DOHH2 (cell line): Measurements from ENCODE around the gene HRK.

ENCODE experiments used
- H3F3A ChIP-seq: fragments of 200-600 bp; sonication (generic), shearing (Covaris generic); 2 replicates; pipeline ENCODE4 v1.6.0; 2016; ENCODE audit warnings: antibody characterized with exemption, mild to moderate bottlenecking; ENCODE audit not compliant: control insufficient read depth, insufficient read depth
- H3K27ac ChIP-seq: fragments of 200-600 bp; sonication (generic); 2 replicates; pipeline ENCODE4 v1.5.1; 2014; ENCODE audit warnings: low read depth, mild to moderate bottlenecking, low read length, moderate library complexity
- H3K27me3 ChIP-seq: fragments of 200-600 bp; sonication (generic); 2 replicates; pipeline ENCODE4 v1.6.1; 2014; ENCODE audit warnings: mild to moderate bottlenecking, low read length, mixed read lengths; ENCODE audit not compliant: control insufficient read depth
- H3K36me3 ChIP-seq: fragments of 200-600 bp; sonication (generic); 2 replicates; pipeline ENCODE4 v1.6.1; 2014; ENCODE audit warnings: mild to moderate bottlenecking, low read length, moderate library complexity, mixed read lengths; ENCODE audit not compliant: control insufficient read depth
- H3K4me1 ChIP-seq: fragments of 200-600 bp; sonication (generic); 2 replicates; pipeline ENCODE4 v1.6.1; 2014; ENCODE audit warnings: mild to moderate bottlenecking, low read length, mixed read lengths; ENCODE audit not compliant: control insufficient read depth
- H3K4me2 ChIP-seq: fragments of 200-600 bp; sonication (generic); 2 replicates; pipeline ENCODE4 v1.6.0; 2014; ENCODE audit warnings: mild to moderate bottlenecking, low read length, moderate library complexity
- H3K4me3 ChIP-seq: fragments of 200-600 bp; sonication (generic); 2 replicates; pipeline ENCODE4 v1.5.1; 2014; ENCODE audit warnings: mild to moderate bottlenecking, low read length, mixed read lengths
- H3K79me2 ChIP-seq: fragments of 200-600 bp; sonication (generic); 2 replicates; pipeline ENCODE4 v1.6.1; 2014; ENCODE audit warnings: mild to moderate bottlenecking, low read length, mixed read lengths; ENCODE audit not compliant: control insufficient read depth
- H3K9me2 ChIP-seq: fragments of 200-600 bp; sonication (generic); replicated peaks from 2 replicates; pipeline ENCODE4 v1.6.1; 2014; ENCODE audit warnings: mild to moderate bottlenecking, low read length, mixed read lengths; ENCODE audit not compliant: control insufficient read depth
- H3K9me3 ChIP-seq: fragments of 200-600 bp; sonication (generic); 2 replicates; pipeline ENCODE4 v1.6.1; 2014; ENCODE audit warnings: antibody characterized with exemption, low read length, mixed read lengths; ENCODE audit not compliant: control insufficient read depth, insufficient read depth
- H4K20me1 ChIP-seq: fragments of 200-600 bp; sonication (generic); 2 replicates; pipeline ENCODE4 v1.6.0; 2014; ENCODE audit warnings: low read depth, mild to moderate bottlenecking, antibody characterized with exemption, low read length, moderate library complexity; ENCODE audit not compliant: control insufficient read depth, insufficient read depth
- EZH2phosphoT487 ChIP-seq: fragments of 200-600 bp; sonication (generic); IDR thresholded peaks from 2 replicates; pipeline ENCODE4 v1.6.1; 2017; ENCODE audit warnings: borderline replicate concordance, mild to moderate bottlenecking, antibody characterized with exemption, low read length, moderate library complexity, mixed read lengths
- TF ChIP-seq, protein P1 (sequence below): fragments of 200-600 bp; sonication (generic); IDR thresholded peaks from one replicate; pipeline ENCODE4 v1.5.1; 2014; ENCODE audit warnings: antibody characterized with exemption, mild to moderate bottlenecking, low read depth, low read length; ENCODE audit not compliant: poor library complexity, severe bottlenecking

HRK gene

DNA sequence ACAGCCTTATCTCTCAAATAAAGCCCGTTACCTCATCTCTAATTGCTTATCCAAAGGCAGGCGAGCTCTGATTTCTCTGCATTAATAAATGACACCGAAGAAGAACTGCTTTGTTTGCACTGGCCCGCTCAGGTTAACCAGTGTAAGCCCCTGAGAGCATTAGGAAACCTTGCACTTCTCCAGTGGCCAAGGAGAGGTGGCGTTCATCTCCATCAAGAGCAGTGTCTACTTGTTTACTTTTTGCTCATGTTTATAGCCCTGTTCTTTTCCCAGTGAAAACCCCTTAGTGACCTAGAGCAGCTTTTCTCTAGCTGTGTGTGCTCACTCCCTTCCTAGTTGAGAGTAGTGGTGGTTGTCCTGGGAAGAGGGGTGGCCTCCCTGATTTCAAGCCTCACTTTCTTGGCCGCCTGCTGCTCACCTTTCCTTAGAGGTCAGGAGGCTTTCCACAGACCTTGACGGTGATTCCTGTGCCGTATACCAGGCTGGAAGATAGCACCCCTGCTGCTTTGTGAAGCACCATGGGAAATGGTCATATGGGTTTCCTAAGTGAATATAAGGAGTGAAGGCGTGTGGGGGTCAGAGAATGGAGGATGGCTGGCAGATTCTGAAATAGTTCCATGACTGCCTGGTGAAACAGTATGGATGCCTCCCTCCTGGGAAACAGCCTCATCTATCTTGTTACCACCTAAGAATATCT, 46.2 kb upstream of the HRK start:
- Histone ChIP-seq H4K20me1 (peaks cover 11% of the 10 kb centered on the region), H3K4me1 (peaks cover 35% of the 10 kb centered on the region), H3K27me3 (no peaks in the 10 kb centered on the region), H3K36me3 (peaks cover 63% of the 10 kb centered on the region), H3K27ac (no peak overlapping the region), H3F3A (0 out of 2 replicates have a peak, but pooled peaks cover 10% of the 10 kb centered on the region), H3K4me2 (no peak overlapping the region), H3K9me2 (no peaks in the 10 kb centered on the region), H3K9me3 (no peaks in the 10 kb centered on the region), H3K79me2 (peaks cover 57% of the 10 kb centered on the region), H3K4me3 (no peak overlapping the region)
- TF ChIP-seq, protein P1, sequence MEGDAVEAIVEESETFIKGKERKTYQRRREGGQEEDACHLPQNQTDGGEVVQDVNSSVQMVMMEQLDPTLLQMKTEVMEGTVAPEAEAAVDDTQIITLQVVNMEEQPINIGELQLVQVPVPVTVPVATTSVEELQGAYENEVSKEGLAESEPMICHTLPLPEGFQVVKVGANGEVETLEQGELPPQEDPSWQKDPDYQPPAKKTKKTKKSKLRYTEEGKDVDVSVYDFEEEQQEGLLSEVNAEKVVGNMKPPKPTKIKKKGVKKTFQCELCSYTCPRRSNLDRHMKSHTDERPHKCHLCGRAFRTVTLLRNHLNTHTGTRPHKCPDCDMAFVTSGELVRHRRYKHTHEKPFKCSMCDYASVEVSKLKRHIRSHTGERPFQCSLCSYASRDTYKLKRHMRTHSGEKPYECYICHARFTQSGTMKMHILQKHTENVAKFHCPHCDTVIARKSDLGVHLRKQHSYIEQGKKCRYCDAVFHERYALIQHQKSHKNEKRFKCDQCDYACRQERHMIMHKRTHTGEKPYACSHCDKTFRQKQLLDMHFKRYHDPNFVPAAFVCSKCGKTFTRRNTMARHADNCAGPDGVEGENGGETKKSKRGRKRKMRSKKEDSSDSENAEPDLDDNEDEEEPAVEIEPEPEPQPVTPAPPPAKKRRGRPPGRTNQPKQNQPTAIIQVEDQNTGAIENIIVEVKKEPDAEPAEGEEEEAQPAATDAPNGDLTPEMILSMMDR: no peak
- no peak for TF ChIP-seq EZH2phosphoT487

DNA sequence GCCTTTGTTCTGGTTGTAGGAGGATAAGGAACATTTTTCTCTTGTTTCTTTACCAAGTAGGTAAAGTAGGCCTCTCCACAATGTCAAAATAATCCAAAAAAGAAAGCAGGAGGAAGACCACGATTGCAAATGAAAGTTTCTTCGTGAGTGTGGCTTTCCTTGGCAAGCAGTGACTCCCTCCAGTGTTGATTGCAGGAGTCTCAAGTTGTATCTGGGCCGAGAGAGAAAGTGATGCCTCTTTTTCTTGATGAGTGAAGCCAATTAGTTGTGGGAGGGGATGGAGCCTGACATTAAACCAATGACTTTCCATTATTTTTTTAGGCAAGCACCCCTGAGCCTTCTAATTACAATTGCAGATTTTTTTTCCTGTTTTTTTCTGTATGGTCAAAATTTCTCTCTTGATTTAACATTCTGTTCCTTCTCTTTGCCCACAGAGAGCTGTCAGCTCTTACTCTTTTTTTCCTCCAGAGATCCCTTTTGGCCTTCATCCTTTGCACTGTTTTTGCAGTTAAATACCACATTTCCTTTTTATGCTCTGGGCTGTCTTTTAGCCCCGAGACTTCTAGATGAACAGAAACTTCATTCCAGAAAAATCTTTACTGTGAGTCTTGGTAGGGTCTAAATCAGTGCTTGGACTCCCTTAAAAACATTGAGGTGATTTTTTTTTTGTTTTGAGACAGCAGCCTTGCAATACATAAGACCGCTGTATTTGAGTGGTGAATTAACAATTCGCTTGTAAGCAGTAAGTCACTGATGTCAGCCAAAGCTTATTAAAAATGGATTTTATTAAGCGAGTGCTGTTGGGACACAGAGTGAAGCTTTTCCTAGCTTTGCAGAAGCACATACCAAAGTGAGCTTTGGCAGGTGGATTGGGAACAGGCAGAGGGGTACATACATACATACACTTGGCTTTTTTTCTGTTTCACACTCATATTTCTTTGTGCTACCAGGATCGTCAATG, 45.3 kb upstream of the HRK start:
- no peaks in the 10 kb centered on the region for H3K27me3 ChIP-seq
- H3K4me3 ChIP-seq: no peak overlapping the region
- H3K9me3 ChIP-seq: no peaks in the 10 kb centered on the region
- H3F3A ChIP-seq: 0 out of 2 replicates have a peak, but pooled peaks cover 10% of the 10 kb centered on the region
- H3K79me2 ChIP-seq: peaks cover 51% of the 10 kb centered on the region
- H4K20me1 ChIP-seq: peaks cover 11% of the 10 kb centered on the region
- H3K9me2 ChIP-seq: no peaks in the 10 kb centered on the region
- H3K4me2 ChIP-seq: no peak overlapping the region
- H3K27ac ChIP-seq: no peak overlapping the region
- TF ChIP-seq, protein P1: no peak
- no peak for TF ChIP-seq EZH2phosphoT487
- H3K36me3 ChIP-seq: peaks cover 55% of the 10 kb centered on the region
- peaks cover 30% of the 10 kb centered on the region for H3K4me1 ChIP-seq

DNA sequence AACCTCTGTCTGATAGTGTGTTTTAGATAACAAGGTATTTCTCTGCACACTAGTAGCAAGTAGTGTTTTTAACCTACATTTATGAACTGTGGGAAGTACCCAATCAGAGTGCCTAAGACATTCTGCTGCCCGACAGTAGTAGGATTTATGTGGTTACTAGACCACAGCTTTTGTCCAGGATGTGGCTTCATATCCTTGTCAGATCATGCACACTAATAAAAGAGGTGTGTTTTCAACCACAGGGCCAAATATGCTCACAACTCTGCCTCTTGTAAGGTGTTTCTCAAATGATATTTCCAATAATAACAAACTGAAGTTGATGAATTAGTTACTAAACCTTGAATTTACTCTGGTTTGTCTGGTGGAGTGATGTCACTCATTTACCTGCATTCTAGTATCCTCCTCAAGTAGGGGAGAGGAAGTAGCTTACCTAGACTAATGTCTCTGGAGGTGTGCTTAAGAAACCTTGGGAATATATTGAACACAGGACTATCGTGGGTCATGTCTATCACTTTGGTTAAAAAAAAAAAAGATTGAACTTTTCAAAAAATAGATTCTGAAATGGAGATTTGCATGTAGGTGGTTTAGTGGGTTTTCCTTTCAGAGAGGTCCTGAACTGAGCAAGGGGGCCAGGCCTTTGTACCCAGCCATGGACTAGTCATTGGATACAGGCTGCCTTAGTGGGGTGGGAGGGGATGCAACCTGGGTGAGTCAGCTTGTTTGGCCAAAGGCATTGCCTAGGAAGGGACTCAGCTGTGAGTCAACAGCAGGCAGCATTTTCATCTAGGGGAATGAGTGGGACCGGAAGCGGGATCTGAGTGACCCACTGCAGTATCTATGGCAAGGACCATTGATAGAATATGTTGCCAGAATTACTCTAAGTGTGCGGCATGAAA, 43.6 kb upstream of the HRK start:
- H3K27me3 ChIP-seq: no peaks in the 10 kb centered on the region
- H3K4me1 ChIP-seq: peaks cover 36% of the 10 kb centered on the region
- peak overlapping the region; percentile 70 for H3K4me2 ChIP-seq
- H3K79me2 ChIP-seq: peaks cover 60% of the 10 kb centered on the region
- peaks cover 48% of the 10 kb centered on the region for H3K36me3 ChIP-seq
- peak overlapping the region; percentile 60 for H3K4me3 ChIP-seq
- no peaks in the 10 kb centered on the region for H3K9me2 ChIP-seq
- H4K20me1 ChIP-seq: peaks cover 14% of the 10 kb centered on the region
- H3K9me3 ChIP-seq: no peaks in the 10 kb centered on the region
- peak overlapping the region; percentile 49 for H3K27ac ChIP-seq
- TF ChIP-seq, protein P1: no peak
- no peak for TF ChIP-seq EZH2phosphoT487
- H3F3A ChIP-seq: 0 out of 2 replicates have a peak, but pooled peaks cover 7% of the 10 kb centered on the region
